SK-N-SH treated with all-trans-retinoic acid at 6 μM for 48 hours (cell line): ENCODE measurements around the gene LUZP1.
A peak's percentile ranks its signal among the peaks of the same experiment; 100 is the strongest.

Experiments used
- ATAC-seq: fragments of 200-7000 bp; cut with Tn5 transposase; 3 replicates; pipeline ENCODE4 v1.9.1; 2020; ENCODE audit warnings: mild to moderate bottlenecking, moderate library complexity
- ARNTL ChIP-seq: fragments of 450-650 bp; formaldehyde crosslinking; IDR thresholded peaks from 2 replicates; pipeline ENCODE4 v1.5.0; 2020; ENCODE audit warnings: low read depth, mild to moderate bottlenecking, moderate library complexity, borderline replicate concordance
- CREB5 ChIP-seq: fragments of 250-450 bp; sonication (Bioruptor Pico); IDR thresholded peaks from 2 replicates; pipeline ENCODE4 v1.5.1; 2020; ENCODE audit warnings: low read depth, mild to moderate bottlenecking, moderate library complexity
- CSDC2 ChIP-seq: fragments of 250-450 bp; sonication (Bioruptor Pico); IDR thresholded peaks from 2 replicates; pipeline ENCODE4 v1.5.0; 2020; ENCODE audit warnings: mild to moderate bottlenecking, moderate library complexity
- ESRRG ChIP-seq: fragments of 250-450 bp; sonication (Bioruptor Pico); IDR thresholded peaks from 2 replicates; pipeline ENCODE4 v1.6.1; 2021; ENCODE audit warnings: mild to moderate bottlenecking
- ISL1 ChIP-seq: fragments of 250-450 bp; sonication (Bioruptor Pico); IDR thresholded peaks from 2 replicates; pipeline ENCODE4 v2.1.2; 2022; ENCODE audit warnings: mild to moderate bottlenecking, moderate library complexity
- OSR1 ChIP-seq: fragments of 250-450 bp; sonication (Bioruptor Pico); IDR thresholded peaks from 2 replicates; pipeline ENCODE4 v1.8.0; 2022; ENCODE audit warnings: moderate library complexity, mild to moderate bottlenecking, inconsistent platforms
- PPARA ChIP-seq: fragments of 250-450 bp; sonication (Bioruptor Pico); IDR thresholded peaks from 2 replicates; pipeline ENCODE4 v1.5.0; 2020; ENCODE audit warnings: mild to moderate bottlenecking, borderline replicate concordance
- RARB ChIP-seq: fragments of 250-450 bp; sonication (Bioruptor Pico); IDR thresholded peaks from 2 replicates; pipeline ENCODE4 v1.8.0; 2021; ENCODE audit warnings: mild to moderate bottlenecking, moderate library complexity
- SNAI2 ChIP-seq: fragments of 250-450 bp; sonication (Bioruptor Pico); IDR thresholded peaks from 2 replicates; pipeline ENCODE4 v1.5.0; 2020; ENCODE audit warnings: mild to moderate bottlenecking, moderate library complexity
- TCF4 ChIP-seq: fragments of 250-450 bp; sonication (Bioruptor Pico); IDR thresholded peaks from 2 replicates; pipeline ENCODE4 v1.8.0; 2021; ENCODE audit warnings: mild to moderate bottlenecking, moderate library complexity, borderline replicate concordance
- TOX ChIP-seq: fragments of 250-450 bp; sonication (Bioruptor Pico); IDR thresholded peaks from 2 replicates; pipeline ENCODE4 v1.8.0; 2021; ENCODE audit warnings: mild to moderate bottlenecking, moderate library complexity, borderline replicate concordance
- ZC3H10 ChIP-seq: fragments of 250-450 bp; sonication (Bioruptor Pico); IDR thresholded peaks from 2 replicates; pipeline ENCODE4 v1.5.1; 2021; ENCODE audit warnings: mild to moderate bottlenecking, moderate library complexity
- ZFP3 ChIP-seq: fragments of 250-450 bp; sonication (Bioruptor Pico); IDR thresholded peaks from 2 replicates; pipeline ENCODE4 v1.5.0; 2020; ENCODE audit warnings: mild to moderate bottlenecking, moderate library complexity
- ZFP30 ChIP-seq: fragments of 450-650 bp; formaldehyde crosslinking; IDR thresholded peaks from 2 replicates; pipeline ENCODE4 v1.5.0; 2022; ENCODE audit warnings: mild to moderate bottlenecking, moderate library complexity
- ZNF565 ChIP-seq: fragments of 450-650 bp; formaldehyde crosslinking; conservative IDR thresholded peaks from 2 replicates; pipeline ENCODE4 v1.5.0; 2020; ENCODE audit warnings: low read depth, mild to moderate bottlenecking, moderate library complexity
- ZNF70 ChIP-seq: fragments of 450-650 bp; formaldehyde crosslinking; IDR thresholded peaks from 2 replicates; pipeline ENCODE4 v1.5.0; 2020; ENCODE audit warnings: mild to moderate bottlenecking, moderate library complexity
- ZNF8 ChIP-seq: fragments of 450-650 bp; formaldehyde crosslinking; IDR thresholded peaks from 2 replicates; pipeline ENCODE4 v1.5.0; 2020; ENCODE audit warnings: mild to moderate bottlenecking, moderate library complexity
- TF ChIP-seq, protein P1 (sequence below): fragments of 250-450 bp; sonication (Bioruptor Pico); IDR thresholded peaks from 2 replicates; pipeline ENCODE4 v1.5.0; 2020; ENCODE audit warnings: mild to moderate bottlenecking, moderate library complexity
- TF ChIP-seq, protein P2 (sequence below): fragments of 250-450 bp; sonication (Bioruptor Pico); IDR thresholded peaks from 2 replicates; pipeline ENCODE4 v1.8.0; 2020; ENCODE audit warnings: mild to moderate bottlenecking, moderate library complexity, borderline replicate concordance
- TF ChIP-seq, protein P3 (sequence below): fragments of 250-450 bp; sonication (Bioruptor Pico); IDR thresholded peaks from 2 replicates; pipeline ENCODE4 v1.8.0; 2021; ENCODE audit warnings: low read depth, mild to moderate bottlenecking, moderate library complexity, borderline replicate concordance
- TF ChIP-seq, protein P4 (sequence below): fragments of 250-450 bp; sonication (Bioruptor Pico); IDR thresholded peaks from 2 replicates; pipeline ENCODE4 v1.5.1; 2021; ENCODE audit warnings: mild to moderate bottlenecking, moderate library complexity

LUZP1 gene

DNA sequence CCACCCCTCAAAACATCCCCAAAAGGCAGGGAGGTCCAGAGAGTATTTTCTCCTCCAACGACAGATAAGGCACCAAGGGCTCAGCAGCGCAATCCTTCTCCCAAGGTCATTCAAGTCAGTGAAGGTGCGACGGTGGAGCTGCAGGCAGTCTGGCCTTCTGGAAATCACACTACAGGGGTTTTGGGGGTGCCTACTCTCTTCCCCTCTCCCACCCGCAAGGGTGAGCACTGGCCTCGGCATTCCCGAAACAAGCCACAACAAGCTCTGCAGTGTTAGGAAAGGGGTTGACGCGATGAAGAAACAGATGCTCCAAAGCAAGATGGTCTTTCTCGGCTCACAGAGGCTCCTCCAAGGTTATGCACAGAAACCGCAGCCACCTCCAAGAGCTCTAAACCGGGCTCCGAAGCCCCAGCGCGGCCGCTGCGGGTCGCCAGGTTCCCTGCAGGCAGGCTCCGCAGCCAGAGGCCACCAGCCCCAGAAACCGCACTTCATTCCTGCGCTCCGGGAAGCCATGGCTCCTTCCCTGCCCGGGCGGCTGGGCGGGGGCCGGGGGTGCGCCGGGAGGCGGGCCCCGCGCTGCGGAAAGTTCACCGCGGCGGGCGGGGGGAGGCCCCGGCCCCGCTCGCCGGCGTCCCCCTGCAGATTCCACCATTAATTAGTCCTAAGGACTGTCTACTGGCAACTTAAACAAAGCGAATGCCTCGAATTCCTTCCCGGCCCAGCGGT, 1.1 kb downstream of the LUZP1 start:
- ATAC-seq: peak; percentile 69
- TF ChIP-seq ESRRG (CRISPR knock-in tag) (no peak), ISL1 (CRISPR knock-in tag) (no peak), TOX (CRISPR knock-in tag) (no peak), ZNF70 (CRISPR knock-in tag) (no peak), PPARA (CRISPR knock-in tag) (no peak), TCF4 (CRISPR knock-in tag) (no peak), OSR1 (CRISPR knock-in tag) (no peak), ZFP30 (CRISPR knock-in tag) (no peak), ZC3H10 (CRISPR knock-in tag) (no peak), ZNF565 (CRISPR knock-in tag) (no peak), ZNF8 (CRISPR knock-in tag) (no peak), ZFP3 (CRISPR knock-in tag) (no peak)
- TF ChIP-seq, protein P1, sequence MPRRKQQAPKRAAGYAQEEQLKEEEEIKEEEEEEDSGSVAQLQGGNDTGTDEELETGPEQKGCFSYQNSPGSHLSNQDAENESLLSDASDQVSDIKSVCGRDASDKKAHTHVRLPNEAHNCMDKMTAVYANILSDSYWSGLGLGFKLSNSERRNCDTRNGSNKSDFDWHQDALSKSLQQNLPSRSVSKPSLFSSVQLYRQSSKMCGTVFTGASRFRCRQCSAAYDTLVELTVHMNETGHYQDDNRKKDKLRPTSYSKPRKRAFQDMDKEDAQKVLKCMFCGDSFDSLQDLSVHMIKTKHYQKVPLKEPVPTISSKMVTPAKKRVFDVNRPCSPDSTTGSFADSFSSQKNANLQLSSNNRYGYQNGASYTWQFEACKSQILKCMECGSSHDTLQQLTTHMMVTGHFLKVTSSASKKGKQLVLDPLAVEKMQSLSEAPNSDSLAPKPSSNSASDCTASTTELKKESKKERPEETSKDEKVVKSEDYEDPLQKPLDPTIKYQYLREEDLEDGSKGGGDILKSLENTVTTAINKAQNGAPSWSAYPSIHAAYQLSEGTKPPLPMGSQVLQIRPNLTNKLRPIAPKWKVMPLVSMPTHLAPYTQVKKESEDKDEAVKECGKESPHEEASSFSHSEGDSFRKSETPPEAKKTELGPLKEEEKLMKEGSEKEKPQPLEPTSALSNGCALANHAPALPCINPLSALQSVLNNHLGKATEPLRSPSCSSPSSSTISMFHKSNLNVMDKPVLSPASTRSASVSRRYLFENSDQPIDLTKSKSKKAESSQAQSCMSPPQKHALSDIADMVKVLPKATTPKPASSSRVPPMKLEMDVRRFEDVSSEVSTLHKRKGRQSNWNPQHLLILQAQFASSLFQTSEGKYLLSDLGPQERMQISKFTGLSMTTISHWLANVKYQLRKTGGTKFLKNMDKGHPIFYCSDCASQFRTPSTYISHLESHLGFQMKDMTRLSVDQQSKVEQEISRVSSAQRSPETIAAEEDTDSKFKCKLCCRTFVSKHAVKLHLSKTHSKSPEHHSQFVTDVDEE: no peak
- TF ChIP-seq, protein P2, sequence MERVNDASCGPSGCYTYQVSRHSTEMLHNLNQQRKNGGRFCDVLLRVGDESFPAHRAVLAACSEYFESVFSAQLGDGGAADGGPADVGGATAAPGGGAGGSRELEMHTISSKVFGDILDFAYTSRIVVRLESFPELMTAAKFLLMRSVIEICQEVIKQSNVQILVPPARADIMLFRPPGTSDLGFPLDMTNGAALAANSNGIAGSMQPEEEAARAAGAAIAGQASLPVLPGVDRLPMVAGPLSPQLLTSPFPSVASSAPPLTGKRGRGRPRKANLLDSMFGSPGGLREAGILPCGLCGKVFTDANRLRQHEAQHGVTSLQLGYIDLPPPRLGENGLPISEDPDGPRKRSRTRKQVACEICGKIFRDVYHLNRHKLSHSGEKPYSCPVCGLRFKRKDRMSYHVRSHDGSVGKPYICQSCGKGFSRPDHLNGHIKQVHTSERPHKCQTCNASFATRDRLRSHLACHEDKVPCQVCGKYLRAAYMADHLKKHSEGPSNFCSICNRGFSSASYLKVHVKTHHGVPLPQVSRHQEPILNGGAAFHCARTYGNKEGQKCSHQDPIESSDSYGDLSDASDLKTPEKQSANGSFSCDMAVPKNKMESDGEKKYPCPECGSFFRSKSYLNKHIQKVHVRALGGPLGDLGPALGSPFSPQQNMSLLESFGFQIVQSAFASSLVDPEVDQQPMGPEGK (CRISPR knock-in tag): no peak
- TF ChIP-seq, protein P3, sequence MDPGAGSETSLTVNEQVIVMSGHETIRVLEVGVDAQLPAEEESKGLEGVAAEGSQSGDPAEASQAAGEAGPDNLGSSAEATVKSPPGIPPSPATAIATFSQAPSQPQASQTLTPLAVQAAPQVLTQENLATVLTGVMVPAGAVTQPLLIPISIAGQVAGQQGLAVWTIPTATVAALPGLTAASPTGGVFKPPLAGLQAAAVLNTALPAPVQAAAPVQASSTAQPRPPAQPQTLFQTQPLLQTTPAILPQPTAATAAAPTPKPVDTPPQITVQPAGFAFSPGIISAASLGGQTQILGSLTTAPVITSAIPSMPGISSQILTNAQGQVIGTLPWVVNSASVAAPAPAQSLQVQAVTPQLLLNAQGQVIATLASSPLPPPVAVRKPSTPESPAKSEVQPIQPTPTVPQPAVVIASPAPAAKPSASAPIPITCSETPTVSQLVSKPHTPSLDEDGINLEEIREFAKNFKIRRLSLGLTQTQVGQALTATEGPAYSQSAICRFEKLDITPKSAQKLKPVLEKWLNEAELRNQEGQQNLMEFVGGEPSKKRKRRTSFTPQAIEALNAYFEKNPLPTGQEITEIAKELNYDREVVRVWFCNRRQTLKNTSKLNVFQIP (CRISPR knock-in tag): no peak

- ATAC-seq: no peak
- no peak for TF ChIP-seq TCF4 (CRISPR knock-in tag)
- no peak for TF ChIP-seq ARNTL (CRISPR knock-in tag)
- TF ChIP-seq CREB5 (CRISPR knock-in tag): no peak
- no peak for TF ChIP-seq RARB (CRISPR knock-in tag)
- TF ChIP-seq ZNF565 (CRISPR knock-in tag): no peak
- TF ChIP-seq, protein P3 (CRISPR knock-in tag): no peak
- TF ChIP-seq OSR1 (CRISPR knock-in tag): no peak
- TF ChIP-seq ZFP30 (CRISPR knock-in tag): no peak
- no peak for TF ChIP-seq ZFP3 (CRISPR knock-in tag)
- no peak for TF ChIP-seq SNAI2 (CRISPR knock-in tag)
- TF ChIP-seq, protein P4, sequence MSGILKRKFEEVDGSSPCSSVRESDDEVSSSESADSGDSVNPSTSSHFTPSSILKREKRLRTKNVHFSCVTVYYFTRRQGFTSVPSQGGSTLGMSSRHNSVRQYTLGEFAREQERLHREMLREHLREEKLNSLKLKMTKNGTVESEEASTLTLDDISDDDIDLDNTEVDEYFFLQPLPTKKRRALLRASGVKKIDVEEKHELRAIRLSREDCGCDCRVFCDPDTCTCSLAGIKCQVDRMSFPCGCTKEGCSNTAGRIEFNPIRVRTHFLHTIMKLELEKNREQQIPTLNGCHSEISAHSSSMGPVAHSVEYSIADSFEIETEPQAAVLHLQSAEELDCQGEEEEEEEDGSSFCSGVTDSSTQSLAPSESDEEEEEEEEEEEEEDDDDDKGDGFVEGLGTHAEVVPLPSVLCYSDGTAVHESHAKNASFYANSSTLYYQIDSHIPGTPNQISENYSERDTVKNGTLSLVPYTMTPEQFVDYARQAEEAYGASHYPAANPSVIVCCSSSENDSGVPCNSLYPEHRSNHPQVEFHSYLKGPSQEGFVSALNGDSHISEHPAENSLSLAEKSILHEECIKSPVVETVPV (CRISPR knock-in tag): no peak
- TF ChIP-seq, protein P1: no peak
- TF ChIP-seq ZNF70 (CRISPR knock-in tag): no peak
- no peak for TF ChIP-seq PPARA (CRISPR knock-in tag)
- no peak for TF ChIP-seq CSDC2
- no peak for TF ChIP-seq ESRRG (CRISPR knock-in tag)
These were observed 1.8 kb downstream of the LUZP1 start for GRCh38 chr1:23166854-23167253.
